GM21723 (cell line): ENCODE results near the gene NTN1.

Experiments used
- ATAC-seq: cut with Tn5 transposase; IDR thresholded peaks from one replicate; pipeline ENCODE4 v1.9.1; 2021; ENCODE audit warnings: mild to moderate bottlenecking, moderate library complexity; ENCODE audit not compliant: unreplicated experiment

Gene NTN1

DNA sequence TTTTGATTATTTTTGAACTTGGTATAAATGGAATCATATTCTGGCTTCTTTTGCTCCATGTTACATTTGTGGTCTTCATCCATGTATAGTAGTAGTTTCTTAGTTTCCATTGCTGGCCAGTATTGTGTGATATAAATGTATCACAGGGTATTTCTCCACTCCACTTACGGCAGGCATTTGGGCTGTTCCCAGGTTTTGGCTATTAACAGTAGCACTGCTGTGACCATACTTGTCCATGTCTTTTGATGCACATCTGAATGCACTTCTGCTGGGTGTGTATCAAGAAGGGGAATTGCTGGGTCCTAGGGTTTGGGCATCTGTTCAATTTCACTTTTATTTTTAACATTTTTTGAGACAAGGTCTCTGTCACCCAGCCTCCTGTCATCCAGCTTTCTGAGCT lies 13.9 kb downstream of the NTN1 start:
- no peak for ATAC-seq

DNA sequence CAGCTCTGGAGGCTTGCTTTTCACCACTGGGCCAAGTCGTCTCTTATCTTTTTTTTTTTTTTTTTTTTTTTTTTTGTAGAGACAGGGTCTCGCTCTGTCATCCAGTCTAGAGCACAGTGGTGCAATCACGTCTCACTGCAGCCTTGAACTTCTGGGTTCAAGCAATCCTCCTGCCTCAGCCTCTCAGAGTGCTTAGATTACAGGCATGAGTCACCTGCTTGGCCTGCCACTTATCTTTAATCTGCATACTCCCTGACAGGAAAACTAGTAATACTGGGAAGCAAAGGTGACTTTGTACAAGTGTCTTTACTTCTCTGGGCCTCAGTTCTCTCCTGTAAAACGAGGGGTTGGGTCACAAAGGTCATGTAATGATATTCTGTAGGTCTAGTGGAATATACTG lies 15.0 kb downstream of the NTN1 start:
- ATAC-seq = no peak

DNA sequence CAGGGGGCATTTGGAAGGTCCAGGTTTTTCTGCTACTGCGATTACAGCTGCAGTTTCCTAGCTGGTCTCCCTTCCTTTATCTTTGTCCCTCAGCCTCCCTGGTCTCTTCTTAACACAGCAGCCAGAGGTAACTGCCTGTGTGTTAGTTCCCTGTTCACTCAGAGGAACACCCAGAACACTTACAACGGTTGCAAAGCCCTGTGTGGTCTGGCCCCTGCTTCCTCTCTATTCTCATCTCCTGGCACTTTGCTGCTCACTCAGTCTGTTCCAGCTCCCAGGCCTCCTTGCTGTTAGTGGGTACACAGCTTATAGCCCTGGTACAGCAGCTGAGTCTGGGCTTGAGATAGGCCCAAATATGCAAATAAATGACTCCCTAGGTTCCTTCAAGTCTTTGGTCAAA lies 16.4 kb downstream of the NTN1 start:
- ATAC-seq = no peak

DNA sequence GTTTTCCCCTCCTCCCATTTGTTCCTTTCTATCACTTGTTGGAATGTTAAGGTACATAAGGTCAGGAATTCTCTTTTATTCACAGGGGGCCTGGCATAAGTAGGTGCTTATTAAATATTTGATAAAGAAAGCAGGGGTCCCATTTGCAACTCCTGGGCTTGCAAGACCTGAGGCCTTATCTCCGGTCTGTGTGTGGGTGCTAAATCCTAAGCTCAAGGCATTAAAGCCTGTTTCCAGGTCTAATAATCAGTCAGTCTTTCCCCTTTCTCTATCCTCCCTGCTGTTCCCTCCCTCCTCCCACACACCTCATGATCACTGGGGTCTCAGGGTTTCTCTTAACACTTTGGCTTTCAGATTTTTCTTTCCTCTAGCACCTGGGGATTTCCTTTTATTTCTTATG lies 17.1 kb downstream of the NTN1 start:
- no peak for ATAC-seq

DNA sequence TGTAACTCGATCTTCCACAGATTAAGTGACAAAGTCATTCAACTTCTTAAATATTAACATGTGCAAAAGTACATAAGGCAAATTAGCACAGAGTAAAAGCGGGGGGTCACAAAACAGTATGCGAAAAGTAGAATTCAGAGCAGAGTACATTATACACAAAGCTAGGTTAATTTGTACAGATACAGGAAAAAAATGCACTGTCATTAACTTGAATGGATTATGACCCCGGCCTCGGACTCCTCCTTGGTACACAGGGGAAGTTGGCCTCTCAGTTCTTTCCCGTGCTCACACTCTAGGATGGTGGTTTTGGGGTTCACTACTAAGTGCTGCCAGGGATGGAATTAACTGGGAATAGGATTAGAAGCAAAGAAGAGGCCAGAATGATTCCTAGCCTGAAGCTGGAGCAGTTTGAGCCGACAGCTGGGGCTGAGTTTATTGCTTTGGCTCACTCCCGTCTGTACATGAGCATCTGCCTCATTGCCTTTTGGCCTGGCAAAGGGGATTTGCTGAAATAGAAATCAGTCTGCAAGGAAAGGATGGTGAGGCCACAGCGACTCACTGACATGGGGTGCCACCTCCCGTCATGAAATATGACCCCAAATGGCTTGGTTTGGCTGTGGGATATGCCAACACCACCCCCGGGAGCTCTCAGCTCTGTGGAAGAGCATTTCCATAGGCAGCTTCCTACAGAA lies 23.6 kb downstream of the NTN1 start:
- no peak for ATAC-seq

DNA sequence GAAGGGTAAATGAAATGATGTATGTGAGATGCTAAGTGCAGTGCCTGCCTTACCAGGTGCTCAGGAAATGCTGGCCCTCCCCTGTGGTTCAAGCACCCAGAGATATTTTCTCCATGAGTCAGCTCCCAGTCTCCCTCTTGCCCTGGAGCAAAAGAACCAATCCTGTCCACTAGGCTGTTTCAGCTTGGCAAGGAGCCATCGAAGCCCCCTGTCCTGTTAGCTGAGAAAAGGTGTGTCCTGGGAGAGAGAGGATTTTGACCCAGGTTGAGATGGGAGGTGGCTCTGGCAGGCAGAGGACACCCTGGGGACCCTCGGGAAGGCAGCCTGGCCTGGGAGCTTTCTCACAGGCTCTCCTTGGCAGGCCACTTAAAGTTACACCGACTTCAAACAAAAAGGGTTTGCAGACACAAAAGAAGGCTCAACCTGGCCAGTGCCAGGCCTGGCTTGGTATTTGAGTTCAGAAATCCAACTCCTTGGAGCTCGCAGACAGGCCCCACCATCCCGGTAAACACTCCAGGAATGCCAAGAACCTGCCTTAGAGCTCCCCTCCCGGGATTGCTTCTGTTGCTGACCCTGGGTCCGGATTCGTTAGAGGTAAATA lies 29.6 kb downstream of the NTN1 start:
- no peak for ATAC-seq

DNA sequence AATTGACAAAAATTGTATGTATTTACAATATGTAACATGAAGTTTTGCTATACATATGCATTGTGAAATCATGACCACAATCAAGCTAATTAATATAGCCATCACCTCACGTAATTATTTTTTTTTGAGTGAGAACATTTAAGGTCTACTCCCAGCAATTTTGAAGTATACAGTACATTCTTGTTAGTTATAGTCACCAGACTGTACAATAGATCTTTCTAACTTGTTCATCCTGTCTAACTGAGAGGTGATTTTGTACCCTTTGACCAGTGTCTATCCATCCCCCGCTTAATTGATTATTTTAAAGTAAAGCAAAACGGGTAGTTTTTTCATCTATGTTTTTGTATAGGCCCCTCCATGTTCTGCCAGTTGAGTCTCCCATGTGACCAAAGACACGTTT lies 30.3 kb downstream of the NTN1 start:
- no peak for ATAC-seq

DNA sequence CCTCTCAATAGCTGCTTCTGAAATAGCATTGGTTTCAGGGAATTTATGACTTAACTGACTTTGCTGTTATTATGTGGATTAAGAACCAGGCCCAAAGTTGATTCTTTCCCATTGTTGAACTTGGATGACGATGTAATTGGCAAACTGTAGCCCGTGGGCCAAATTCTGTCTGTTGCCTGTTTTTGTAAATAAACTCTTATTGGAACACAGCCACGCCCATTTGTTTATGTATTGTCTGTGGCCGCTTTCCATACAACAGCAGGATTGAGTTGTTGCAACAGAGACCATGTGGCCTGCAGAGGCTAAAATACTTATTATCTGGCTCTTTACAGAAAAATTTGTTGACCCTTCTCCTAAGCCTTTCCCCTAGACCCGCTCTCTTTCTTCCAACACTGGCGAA lies 31.6 kb downstream of the NTN1 start:
- ATAC-seq = no peak

DNA sequence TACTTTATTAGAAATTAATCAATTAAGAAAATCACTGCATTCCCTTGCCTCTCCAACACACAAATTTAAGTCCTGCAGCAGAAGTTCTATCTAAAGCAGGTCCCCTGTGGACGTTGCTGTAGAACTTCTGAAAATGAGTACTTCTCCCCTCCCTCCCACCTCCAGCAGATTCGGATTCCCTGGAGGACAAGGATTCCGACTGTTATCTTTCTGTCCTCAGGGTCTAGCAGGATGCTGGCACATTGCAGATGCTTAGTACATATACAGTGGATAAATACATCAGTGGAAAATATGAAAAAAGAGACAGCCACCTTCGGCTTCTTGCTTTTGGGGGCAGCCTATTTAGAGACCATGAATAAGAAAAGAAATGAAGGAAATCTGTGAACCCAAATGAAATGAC lies 32.1 kb downstream of the NTN1 start:
- no peak for ATAC-seq

DNA sequence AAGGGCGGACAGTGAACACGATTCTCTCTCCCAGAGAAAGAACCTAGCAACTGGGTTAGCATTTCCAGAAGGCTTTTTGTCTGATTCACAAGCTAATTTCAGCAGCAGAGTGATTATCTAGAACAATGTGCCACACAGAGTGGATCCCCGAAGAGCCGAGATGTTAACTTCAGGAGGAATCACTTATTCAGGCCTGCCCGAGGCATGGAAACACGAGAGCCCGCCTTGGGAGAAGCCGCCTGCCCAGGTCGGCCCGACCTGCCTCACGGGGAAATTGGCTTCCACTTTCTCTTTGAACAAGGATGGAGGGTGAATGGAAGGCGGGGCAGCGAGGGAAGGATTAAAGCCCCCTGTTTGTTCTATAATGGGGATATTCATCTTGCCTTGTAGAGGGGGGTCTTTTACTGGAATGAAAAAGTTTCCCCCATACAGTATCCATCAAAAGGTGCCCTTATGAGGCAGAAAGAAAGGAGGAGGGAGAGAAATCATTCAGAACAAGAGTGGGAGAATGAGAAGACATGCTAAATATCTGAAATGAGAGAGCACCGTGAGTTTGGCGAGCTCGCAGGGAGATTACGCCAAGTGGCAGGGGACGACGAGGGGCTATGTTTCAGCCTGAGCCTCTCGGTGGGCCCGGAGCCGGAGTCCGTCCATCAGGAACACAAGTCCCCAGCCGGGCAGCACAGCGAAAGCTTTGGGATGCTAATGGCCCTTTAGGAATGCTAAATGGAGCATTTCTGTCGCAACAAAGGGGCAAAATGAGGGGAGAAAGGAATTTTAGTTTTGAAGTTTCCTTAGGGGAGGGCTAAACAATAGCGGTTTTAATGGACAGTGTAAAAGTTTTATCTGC lies 33.0 kb downstream of the NTN1 start:
- ATAC-seq = no peak

DNA sequence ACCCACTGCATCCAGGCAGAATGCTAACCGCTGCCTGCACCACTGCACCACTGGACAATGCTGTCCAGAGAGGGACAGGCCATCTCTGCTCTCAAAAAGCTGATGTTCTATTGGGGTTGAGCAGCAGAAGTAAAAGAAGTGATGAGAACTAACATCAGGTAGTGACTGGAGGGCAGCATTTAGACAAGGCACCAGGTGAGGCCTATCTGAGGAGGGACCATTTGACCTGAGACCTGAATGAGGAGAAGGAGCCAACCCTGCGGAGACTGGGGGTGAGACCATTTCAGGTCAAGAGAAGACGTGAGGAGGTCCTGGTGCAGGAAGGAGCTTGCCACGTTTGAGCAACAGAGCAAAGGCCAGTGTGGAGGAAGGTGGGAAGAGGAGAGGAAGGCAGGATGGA lies 34.0 kb downstream of the NTN1 start:
- no peak for ATAC-seq

DNA sequence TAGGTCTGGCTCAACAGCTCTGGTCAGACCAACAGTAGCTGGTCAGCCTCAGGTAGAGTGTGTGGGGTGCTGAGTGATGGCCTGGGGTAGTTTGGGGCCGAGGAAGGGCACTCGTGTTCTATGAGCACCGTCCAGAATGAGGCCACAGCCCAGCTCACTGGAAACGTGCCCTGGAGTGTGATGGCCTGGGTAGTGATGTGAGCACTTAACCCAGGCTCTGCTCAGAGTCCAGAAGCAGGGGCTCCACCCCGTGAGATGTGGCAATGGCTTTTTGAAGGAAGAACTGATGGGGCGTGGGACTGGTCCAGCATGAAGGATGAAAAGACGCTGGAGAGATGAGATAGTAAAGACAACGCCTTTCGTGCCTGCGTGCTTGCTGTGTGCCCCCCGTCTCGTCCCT lies 35.3 kb downstream of the NTN1 start:
- ATAC-seq = no peak

DNA sequence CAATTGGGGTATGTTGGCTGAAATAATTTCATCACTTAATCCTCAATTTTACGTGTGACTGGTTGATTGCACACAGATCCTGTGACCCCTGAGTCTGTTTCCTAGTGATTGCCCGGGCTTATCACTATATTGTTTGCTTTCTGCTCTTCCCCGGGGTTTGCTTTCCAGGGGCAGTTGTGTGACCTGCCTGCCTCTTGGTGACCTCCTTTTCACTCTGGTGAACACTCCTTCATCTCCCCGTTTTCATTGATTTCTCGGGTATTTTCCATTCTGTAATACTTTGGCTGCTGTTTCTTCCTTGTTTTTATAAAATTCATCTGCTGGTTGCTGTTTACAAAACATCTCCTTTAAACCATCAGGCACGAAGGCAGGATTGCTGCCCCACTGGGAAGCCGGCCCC lies 36.0 kb downstream of the NTN1 start:
- no peak for ATAC-seq

DNA sequence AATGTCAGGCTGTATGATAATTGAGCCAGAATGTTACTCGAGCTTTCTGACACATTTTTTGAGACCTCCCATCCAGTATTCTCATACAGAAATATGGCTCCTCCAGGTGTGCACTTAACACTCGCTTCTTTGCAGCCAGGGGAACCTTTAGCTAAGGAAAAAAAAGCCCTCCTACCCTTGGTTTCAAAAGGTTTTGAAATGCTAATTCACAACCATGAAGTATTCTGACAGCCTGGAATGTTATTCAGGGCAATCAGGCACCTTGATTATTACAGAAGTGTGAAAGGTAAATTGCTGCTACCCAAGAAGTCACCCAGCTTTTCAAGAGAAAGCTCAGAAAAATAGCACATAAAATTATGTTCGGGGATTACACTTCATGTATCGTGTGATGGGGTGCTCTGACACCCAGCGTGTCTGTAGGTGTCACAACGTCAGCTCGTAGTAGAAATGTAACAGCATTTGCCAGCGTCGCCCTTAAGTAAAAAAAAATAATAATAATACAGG lies 41.1 kb downstream of the NTN1 start:
- ATAC-seq = no peak

DNA sequence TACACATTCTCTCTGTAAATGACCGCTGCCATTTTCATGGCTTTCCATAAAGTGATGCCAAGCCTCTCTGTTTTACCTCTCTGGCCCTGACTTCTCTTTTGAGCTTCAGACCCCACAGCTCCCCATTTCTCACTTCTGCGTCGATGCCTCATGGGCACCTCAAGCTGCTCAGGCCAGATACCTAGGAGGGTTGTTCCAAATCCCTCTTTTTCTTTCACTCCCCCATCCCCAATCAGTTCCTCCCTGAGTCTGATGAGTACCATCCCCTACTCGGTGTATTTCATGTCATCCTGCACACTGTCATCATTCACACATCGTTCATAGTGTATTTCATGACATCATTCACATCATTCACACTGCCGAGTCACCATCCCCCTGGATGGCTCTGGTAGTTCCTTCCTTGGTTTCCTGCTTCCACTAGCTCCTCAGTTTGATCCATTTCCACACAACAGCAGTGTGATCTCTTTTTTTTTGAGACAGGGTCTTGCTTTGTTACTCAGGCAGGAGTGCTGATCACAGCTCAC lies 43.1 kb downstream of the NTN1 start:
- no peak for ATAC-seq

DNA sequence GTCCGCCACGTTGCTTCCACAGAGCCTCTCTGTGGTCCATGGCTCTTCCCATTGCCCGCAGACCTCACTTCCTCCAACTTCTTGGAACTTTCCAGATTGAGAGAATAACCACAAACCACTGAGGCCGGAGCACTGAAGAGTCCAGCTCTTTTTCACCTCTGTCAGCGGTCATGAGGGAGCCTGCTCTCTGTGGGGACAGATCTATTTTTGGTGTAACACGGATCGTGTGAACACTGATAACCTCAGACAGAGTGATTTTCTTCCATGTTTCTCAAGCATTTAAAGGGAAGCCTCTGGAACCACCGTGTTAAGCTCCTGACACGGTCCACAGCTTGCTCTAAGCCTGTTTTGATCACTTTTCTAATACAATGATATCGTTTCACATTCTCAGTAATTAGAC lies 49.7 kb downstream of the NTN1 start:
- ATAC-seq = no peak

DNA sequence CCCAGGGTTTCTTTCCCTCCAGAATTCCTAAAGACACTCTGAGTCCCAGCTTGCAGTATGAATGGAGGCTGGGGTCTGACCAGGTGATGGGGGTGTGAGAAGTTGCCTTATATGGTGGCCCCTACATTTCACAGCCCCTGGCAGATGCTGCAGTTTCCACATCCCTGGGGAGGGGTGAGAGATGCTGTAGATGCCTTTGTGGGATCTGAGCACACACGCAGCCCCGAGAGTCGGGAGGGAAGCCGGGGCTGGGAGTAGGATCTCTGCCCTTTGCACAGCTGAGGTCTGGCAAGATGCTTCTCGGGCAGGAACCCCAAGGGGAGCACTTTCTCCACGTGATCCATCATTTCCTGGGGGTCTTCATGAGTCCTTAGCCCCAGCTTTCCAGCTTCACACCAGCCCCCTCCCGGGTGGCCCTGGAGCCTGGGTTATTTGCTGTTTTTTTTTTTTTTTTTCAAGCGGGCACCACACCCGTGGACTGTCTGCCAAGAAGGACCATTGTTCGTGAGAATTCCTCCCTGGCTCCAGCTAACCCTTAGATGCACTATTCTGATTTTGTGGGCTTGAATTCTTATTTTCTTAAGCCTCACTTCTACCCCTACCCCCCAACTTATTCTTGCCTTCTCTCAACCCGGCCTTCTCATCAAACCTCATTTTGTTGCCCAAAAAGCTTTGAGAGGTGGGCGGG lies 50.6 kb downstream of the NTN1 start:
- ATAC-seq = no peak

DNA sequence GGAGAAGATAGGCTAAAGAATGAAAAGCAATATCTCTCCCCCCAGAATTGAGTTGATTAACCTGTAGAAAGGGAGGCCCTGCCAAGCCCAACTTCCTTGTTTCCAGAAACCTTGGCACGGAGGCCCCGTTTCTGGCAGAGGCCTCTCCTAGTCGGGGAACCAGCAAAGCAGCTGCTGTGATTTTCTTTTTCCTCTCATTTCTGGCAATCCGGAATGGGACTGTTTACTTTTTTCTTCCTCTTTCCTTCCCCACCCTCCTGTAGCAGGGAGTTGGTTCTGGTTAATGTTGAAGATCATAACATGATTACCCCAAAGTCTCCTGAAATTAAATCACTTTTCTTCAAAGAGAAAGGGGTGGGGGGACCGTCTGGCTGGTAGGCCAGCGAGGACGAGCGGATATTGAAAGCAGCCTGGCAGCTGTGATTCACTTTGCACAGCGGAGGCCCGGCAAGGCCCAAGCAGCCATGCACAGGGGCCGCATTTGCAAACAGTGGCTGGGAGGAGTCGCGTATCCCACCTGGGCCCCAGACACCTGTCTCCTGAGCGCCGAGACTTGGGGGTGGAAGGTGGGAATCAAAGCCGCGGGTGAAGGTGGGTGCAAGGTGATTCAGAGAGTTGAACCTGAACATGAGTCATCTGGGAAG lies 51.5 kb downstream of the NTN1 start:
- no peak for ATAC-seq

DNA sequence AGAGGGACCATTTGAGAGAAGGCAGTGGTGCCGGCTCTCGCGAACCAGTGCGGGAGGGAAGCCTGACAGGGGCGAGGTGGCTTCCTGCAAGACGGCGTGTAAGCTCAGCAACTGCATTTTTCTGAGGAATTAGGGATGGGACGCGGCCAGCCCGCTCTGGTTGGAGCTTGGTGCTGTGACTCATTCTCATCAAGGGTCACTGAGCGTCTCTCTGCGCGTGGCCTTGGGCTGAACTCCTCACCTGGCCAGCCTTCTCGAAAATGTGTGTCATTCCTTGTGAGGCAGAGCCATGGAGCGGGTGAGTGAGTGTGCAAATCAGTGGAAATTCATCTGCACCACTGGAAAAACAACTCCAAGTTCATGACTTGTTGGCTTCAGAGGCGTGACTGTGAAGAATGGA lies 52.8 kb downstream of the NTN1 start:
- ATAC-seq = no peak

DNA sequence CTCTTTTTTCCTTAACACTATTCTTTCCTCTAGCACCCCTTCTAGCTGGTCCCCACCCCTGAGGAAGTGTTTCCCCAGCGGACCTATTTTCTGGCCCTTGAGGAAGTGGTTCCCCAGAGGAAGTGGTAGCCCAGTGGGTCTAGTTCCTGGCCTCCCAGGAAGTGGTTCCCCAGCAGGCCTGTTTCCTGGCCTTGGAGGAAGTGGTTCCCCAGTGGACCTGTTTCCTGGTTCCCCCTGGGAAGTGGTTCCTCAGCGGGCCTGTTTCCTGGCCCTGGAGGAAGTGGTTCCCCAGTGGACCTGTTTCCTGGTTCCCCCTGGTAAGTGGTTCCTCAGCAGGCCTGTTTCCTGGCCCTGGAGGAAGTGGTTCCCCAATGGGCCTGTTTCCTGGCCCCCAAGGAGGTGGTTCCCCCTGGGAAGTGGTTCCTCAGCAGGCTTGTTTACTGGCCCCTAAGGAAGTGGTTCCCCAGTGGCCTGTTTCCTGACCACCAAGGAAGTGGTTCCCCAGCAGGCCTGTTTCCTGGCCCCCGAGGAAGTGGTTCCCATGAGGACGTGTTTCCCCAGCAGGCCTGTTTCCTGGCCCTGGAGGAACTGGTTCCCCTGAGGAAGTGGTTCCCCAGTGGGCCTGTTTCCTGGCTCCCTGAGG lies 58.3 kb downstream of the NTN1 start:
- ATAC-seq = no peak
